Astrocyte of the cerebellum (primary cell): Measurements from ENCODE around the gene NUTM1.
"Not testable (repeated sequence)": the region's sequence is repeated elsewhere in the genome, so short reads cannot be mapped to it uniquely, and the experiment has no call there.

ENCODE experiments used
- DNase-seq: peaks from one replicate; pipeline ENCODE4 v3.0.0-alpha.2; 2011; ENCODE audit warnings: low read depth
- H3K4me3 ChIP-seq: 2 replicates; pipeline ENCODE4 v1.5.1; 2011; ENCODE audit warnings: mild to moderate bottlenecking, low read depth, low read length, moderate library complexity
- CTCF ChIP-seq: IDR thresholded peaks from 2 replicates; pipeline ENCODE4 v1.5.1; 2012; ENCODE audit warnings: low read length, low read depth, moderate library complexity, mild to moderate bottlenecking; ENCODE audit errors: missing control alignments
- in situ Hi-C: cut with HindIII; loops from 2 replicates; pipeline ENCODE4 v1.10.0; 2017; ENCODE audit warnings: low sequenced_read_pairs

NUTM1 gene

GRCh38 chr15:34336231-34336990 lies 6.7 kb upstream of the NUTM1 start:
- no peak for DNase-seq
- in situ Hi-C loops: no loop called here
- peak overlapping the region; percentile 90 for H3K4me3 ChIP-seq
- no peak for TF ChIP-seq CTCF

GRCh38 chr15:34336991-34337556 lies 6.0 kb upstream of the NUTM1 start:
- TF ChIP-seq CTCF: no peak
- in situ Hi-C loops: no loop called here
- peak overlapping the region; percentile 90 for H3K4me3 ChIP-seq
- no peak for DNase-seq

GRCh38 chr15:34337557-34338306 lies 5.4 kb upstream of the NUTM1 start, which contains the start of gene SLC12A6:
TSS of gene SLC12A6 (minus strand) at chr15:34337781. CDS start at chr15:34336680, 1,101 bp downstream.
- in situ Hi-C loops: no loop called here
- DNase-seq: peak; percentile 73
- TF ChIP-seq CTCF: no peak
- peak within 1 kb of the TSS; percentile 90 for H3K4me3 ChIP-seq

GRCh38 chr15:34338347-34338746 lies 4.8 kb upstream of the NUTM1 start:
- peak overlapping the region; percentile 90 for H3K4me3 ChIP-seq
- DNase-seq: no peak
- in situ Hi-C loops: no loop called here
- no peak for TF ChIP-seq CTCF

- no peak for TF ChIP-seq CTCF
- in situ Hi-C loops: no loop called here
- no peak overlapping the region for H3K4me3 ChIP-seq
- no peak for DNase-seq
These were observed 3.2 kb upstream of the NUTM1 start for GRCh38 chr15:34339946-34340345.

- DNase-seq: no peak
- H3K4me3 ChIP-seq: peak overlapping the region; percentile 60
- in situ Hi-C loops: no loop called here
- TF ChIP-seq CTCF: no peak
These were observed 1.5 kb upstream of the NUTM1 start for GRCh38 chr15:34341381-34342212.

GRCh38 chr15:34342213-34342736 lies 840 bp upstream of the NUTM1 start:
- H3K4me3 ChIP-seq: peak overlapping the region; percentile 60
- DNase-seq, in situ Hi-C loops: not testable (repeated sequence)
